WTC11 (cell line): ENCODE results near the gene HPDL. TPM values are rescaled to one million over a fixed set of nuclear protein-coding genes. Genes with fewer than 3 reads are reported as not detected.

ENCODE experiments used
- ATAC-seq: fragments of 200-7000 bp; cut with Tn5 transposase; 2 replicates; pipeline ENCODE4 v1.10.0; 2021; ENCODE audit warnings: mild to moderate bottlenecking, moderate library complexity
- CTCF ChIA-PET: fragments of 300-600 bp; sonication (Branson Sonifier 250); formaldehyde crosslinking; loops from one replicate; lab custom pipeline; 2021; ENCODE audit warnings: antibody characterized with exemption; lab: Charles Lee
- POLR2A ChIA-PET: fragments of 350-600 bp; sonication (Branson Sonifier 250); formaldehyde crosslinking; loops from one replicate; lab custom pipeline; 2021; ENCODE audit warnings: antibody characterized with exemption; lab: Charles Lee
- DNase-seq: peaks from one replicate; pipeline ENCODE4 v3.0.0; 2021; ENCODE audit warnings: low spot score
- H3K27ac Mint-ChIP-seq: 2 replicates; pipeline ENCODE4 v1.8.0; 2021; ENCODE audit warnings: mixed read lengths
- H3K27me3 Mint-ChIP-seq: 2 replicates; pipeline ENCODE4 v1.8.0; 2021; ENCODE audit warnings: low read depth, mild to moderate bottlenecking, moderate library complexity, mixed read lengths
- H3K36me3 Mint-ChIP-seq: 2 replicates; pipeline ENCODE4 v1.8.0; 2021; ENCODE audit warnings: mixed read lengths
- H3K4me1 Mint-ChIP-seq: 2 replicates; pipeline ENCODE4 v1.8.0; 2022; ENCODE audit warnings: mixed read lengths
- H3K4me3 Mint-ChIP-seq: 2 replicates; pipeline ENCODE4 v1.8.0; 2021; ENCODE audit warnings: mild to moderate bottlenecking, moderate library complexity, mixed read lengths
- H3K9me3 Mint-ChIP-seq: 2 replicates; pipeline ENCODE4 v1.8.0; 2021; ENCODE audit warnings: mixed read lengths
- ATF6 ChIP-seq: sonication (generic); formaldehyde crosslinking; IDR thresholded peaks from 2 replicates; pipeline ENCODE4 v1.8.1; 2023; ENCODE audit warnings: mild to moderate bottlenecking, missing genetic modification reagents
- CBFB ChIP-seq: sonication (generic); formaldehyde crosslinking; IDR thresholded peaks from 2 replicates; pipeline ENCODE4 v1.8.1; 2022; ENCODE audit warnings: mild to moderate bottlenecking, low read depth, missing genetic modification reagents
- CTCF ChIP-seq: fragments of 200-600 bp; IDR thresholded peaks from 2 replicates; pipeline ENCODE4 v1.8.0; 2022; ENCODE audit warnings: antibody characterized with exemption
- E2F1 ChIP-seq: sonication (generic); formaldehyde crosslinking; IDR thresholded peaks from 2 replicates; pipeline ENCODE4 v1.8.0; 2022; ENCODE audit warnings: mild to moderate bottlenecking, missing genetic modification reagents
- ESRRA ChIP-seq: sonication (generic); formaldehyde crosslinking; IDR thresholded peaks from 2 replicates; pipeline ENCODE4 v1.8.1; 2022; ENCODE audit warnings: mild to moderate bottlenecking, missing genetic modification reagents, borderline replicate concordance
- FOXJ3 ChIP-seq: sonication (generic); formaldehyde crosslinking; IDR thresholded peaks from 2 replicates; pipeline ENCODE4 v1.9.0; 2021; ENCODE audit warnings: missing genetic modification reagents, mild to moderate bottlenecking, borderline replicate concordance
- JAZF1 ChIP-seq: fragments of 250-450 bp; sonication (Bioruptor Pico); IDR thresholded peaks from 2 replicates; pipeline ENCODE4 v1.9.0; 2021; ENCODE audit warnings: moderate library complexity, mild to moderate bottlenecking, inconsistent platforms
- KAT7 ChIP-seq: sonication (generic); formaldehyde crosslinking; IDR thresholded peaks from 2 replicates; pipeline ENCODE4 v1.8.1; 2023; ENCODE audit warnings: missing genetic modification reagents, mild to moderate bottlenecking, borderline replicate concordance
- MXD4 ChIP-seq: fragments of 250-450 bp; sonication (Bioruptor Pico); IDR thresholded peaks from 2 replicates; pipeline ENCODE4 v1.8.0; 2021; ENCODE audit warnings: mild to moderate bottlenecking, moderate library complexity, borderline replicate concordance
- NFATC4 ChIP-seq: fragments of 250-450 bp; sonication (Bioruptor Pico); IDR thresholded peaks from 2 replicates; pipeline ENCODE4 v1.9.0; 2021; ENCODE audit warnings: mild to moderate bottlenecking
- OVOL2 ChIP-seq: fragments of 250-450 bp; sonication (Bioruptor Pico); IDR thresholded peaks from 2 replicates; pipeline ENCODE4 v1.9.0; 2021; ENCODE audit warnings: mild to moderate bottlenecking, borderline replicate concordance
- SMAD3 ChIP-seq: sonication (generic); formaldehyde crosslinking; IDR thresholded peaks from 2 replicates; pipeline ENCODE4 v1.8.0; 2022; ENCODE audit warnings: missing genetic modification reagents, mild to moderate bottlenecking, borderline replicate concordance
- TEAD4 ChIP-seq: sonication (generic); formaldehyde crosslinking; IDR thresholded peaks from 2 replicates; pipeline ENCODE4 v1.8.0; 2022; ENCODE audit warnings: mild to moderate bottlenecking, missing genetic modification reagents
- TP53 ChIP-seq: sonication (generic); formaldehyde crosslinking; IDR thresholded peaks from 2 replicates; pipeline ENCODE4 v1.8.1; 2023; ENCODE audit warnings: mild to moderate bottlenecking, missing genetic modification reagents
- ZBTB43 ChIP-seq: sonication (generic); formaldehyde crosslinking; IDR thresholded peaks from 2 replicates; pipeline ENCODE4 v1.8.1; 2023; ENCODE audit warnings: mild to moderate bottlenecking, missing genetic modification reagents
- ZNF138 ChIP-seq: sonication (generic); formaldehyde crosslinking; conservative IDR thresholded peaks from 2 replicates; pipeline ENCODE4 v1.8.1; 2022; ENCODE audit warnings: mild to moderate bottlenecking, moderate library complexity, missing genetic modification reagents
- ZNF263 ChIP-seq: sonication (generic); formaldehyde crosslinking; IDR thresholded peaks from 2 replicates; pipeline ENCODE4 v1.8.1; 2022; ENCODE audit warnings: low read depth, mild to moderate bottlenecking, moderate library complexity, missing genetic modification reagents
- total RNA-seq: library from RNA; stranded (reverse); gene quantifications from 3 replicates; pipeline ENCODE4 v1.2.3, GENCODE V29; 2021
- TF ChIP-seq, protein P1 (sequence below): fragments of 250-450 bp; sonication (Bioruptor Pico); IDR thresholded peaks from 2 replicates; pipeline ENCODE4 v1.9.0; 2021; ENCODE audit warnings: mild to moderate bottlenecking
- TF ChIP-seq, protein P2 (sequence below): fragments of 250-450 bp; sonication (Bioruptor Pico); IDR thresholded peaks from 2 replicates; pipeline ENCODE4 v2.1.2; 2022; ENCODE audit warnings: mild to moderate bottlenecking, moderate library complexity
- TF ChIP-seq, protein P3 (sequence below): sonication (generic); formaldehyde crosslinking; IDR thresholded peaks from 2 replicates; pipeline ENCODE4 v1.8.1; 2023; ENCODE audit warnings: mild to moderate bottlenecking, missing genetic modification reagents, moderate library complexity
- TF ChIP-seq, protein P4 (sequence below): sonication (generic); formaldehyde crosslinking; conservative IDR thresholded peaks from 2 replicates; pipeline ENCODE4 v1.8.1; 2022; ENCODE audit warnings: mild to moderate bottlenecking, missing genetic modification reagents
- TF ChIP-seq, protein P5 (sequence below): sonication (generic); formaldehyde crosslinking; IDR thresholded peaks from 2 replicates; pipeline ENCODE4 v1.8.1; 2023; ENCODE audit warnings: mild to moderate bottlenecking, missing genetic modification reagents, moderate library complexity
- TF ChIP-seq, protein P6 (sequence below): sonication (generic); formaldehyde crosslinking; IDR thresholded peaks from 2 replicates; pipeline ENCODE4 v1.8.0; 2022; ENCODE audit warnings: mild to moderate bottlenecking, missing genetic modification reagents

The HPDL gene
- total RNA-seq, 1 experiment from 2014 or later, result 44.0 TPM

DNA sequence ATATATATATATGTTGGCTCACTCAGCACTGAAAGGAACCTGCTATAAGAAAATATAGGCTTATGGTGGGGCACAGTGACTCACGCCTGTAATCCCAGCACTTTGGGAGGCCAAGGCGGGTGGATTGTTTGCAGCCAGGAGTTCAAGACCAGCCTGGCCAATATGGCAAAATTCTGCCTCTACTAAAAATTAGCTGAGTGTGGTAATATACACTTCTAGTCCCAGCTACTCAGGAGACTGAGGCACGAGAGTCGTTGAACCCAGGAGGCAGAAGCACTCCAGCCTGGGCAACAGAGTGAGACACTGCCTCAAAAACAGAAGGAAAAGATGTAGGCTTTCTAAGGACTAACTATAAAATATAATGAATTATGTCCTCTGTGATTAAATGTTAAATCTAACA, 28.1 kb downstream of the HPDL start (continued):
- TF ChIP-seq SMAD3 (CRISPR knock-in tag), result no peak
- TF ChIP-seq ATF6 (CRISPR knock-in tag), result no peak
- TF ChIP-seq, protein P1, sequence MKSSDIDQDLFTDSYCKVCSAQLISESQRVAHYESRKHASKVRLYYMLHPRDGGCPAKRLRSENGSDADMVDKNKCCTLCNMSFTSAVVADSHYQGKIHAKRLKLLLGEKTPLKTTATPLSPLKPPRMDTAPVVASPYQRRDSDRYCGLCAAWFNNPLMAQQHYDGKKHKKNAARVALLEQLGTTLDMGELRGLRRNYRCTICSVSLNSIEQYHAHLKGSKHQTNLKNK (CRISPR knock-in tag), result no peak
- no peak for TF ChIP-seq OVOL2 (CRISPR knock-in tag)
- TF ChIP-seq, protein P2, sequence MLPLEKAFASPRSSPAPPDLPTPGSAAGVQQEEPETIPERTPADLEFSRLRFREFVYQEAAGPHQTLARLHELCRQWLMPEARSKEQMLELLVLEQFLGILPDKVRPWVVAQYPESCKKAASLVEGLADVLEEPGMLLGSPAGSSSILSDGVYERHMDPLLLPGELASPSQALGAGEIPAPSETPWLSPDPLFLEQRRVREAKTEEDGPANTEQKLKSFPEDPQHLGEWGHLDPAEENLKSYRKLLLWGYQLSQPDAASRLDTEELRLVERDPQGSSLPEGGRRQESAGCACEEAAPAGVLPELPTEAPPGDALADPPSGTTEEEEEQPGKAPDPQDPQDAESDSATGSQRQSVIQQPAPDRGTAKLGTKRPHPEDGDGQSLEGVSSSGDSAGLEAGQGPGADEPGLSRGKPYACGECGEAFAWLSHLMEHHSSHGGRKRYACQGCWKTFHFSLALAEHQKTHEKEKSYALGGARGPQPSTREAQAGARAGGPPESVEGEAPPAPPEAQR, result no peak
- no peak for TF ChIP-seq ZNF138 (CRISPR knock-in tag)
- TF ChIP-seq ZNF263 (CRISPR knock-in tag), result no peak
- TF ChIP-seq TP53 (CRISPR knock-in tag), result no peak
- TF ChIP-seq CTCF, result no peak
- TF ChIP-seq ESRRA (CRISPR knock-in tag), result no peak
- TF ChIP-seq MXD4 (CRISPR knock-in tag), result no peak

DNA sequence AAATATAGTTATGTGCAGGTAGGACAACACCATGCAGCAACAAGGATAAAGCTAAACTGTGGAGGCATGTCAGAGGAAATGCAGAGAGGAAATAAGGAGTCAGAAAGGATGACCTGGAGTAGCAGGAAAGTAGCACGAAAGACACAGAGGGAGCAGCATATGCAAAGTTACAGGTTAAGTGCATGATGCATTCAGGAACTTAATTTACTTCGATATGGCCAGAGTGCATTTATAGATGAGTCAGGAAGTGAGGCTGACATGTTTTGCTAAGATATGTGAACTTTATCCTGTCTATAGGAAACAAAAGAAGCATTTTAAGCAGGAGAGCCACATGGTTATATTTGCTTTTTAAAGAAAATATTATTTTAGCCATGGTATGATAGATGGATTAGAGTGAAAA, 29.0 kb downstream of the HPDL start:
- H3K27me3 Mint-ChIP-seq, result no peaks in the 10 kb centered on the region
- H3K27ac Mint-ChIP-seq, result no peak overlapping the region
- H3K36me3 Mint-ChIP-seq, result no peaks in the 10 kb centered on the region
- ChIA-PET CTCF (interaction anchor here (0.6 to 6.5 kb wide), 5 partner anchors 12 to 575 kb away, joined by 3 to 170 read pairs (median 4); partner anchors contain the start of gene TESK2), POLR2A (no interaction called here)
- no peak overlapping the region for H3K4me3 Mint-ChIP-seq
- no peaks in the 10 kb centered on the region for H3K9me3 Mint-ChIP-seq
- DNase-seq, result no peak
- H3K4me1 Mint-ChIP-seq, result peaks cover 18% of the 10 kb centered on the region
- no peak for ATAC-seq
- TF ChIP-seq ZBTB43 (CRISPR knock-in tag) (no peak), E2F1 (CRISPR knock-in tag) (no peak), NFATC4 (no peak), JAZF1 (CRISPR knock-in tag) (no peak), TEAD4 (CRISPR knock-in tag) (no peak), ESRRA (CRISPR knock-in tag) (no peak), KAT7 (CRISPR knock-in tag) (no peak), CBFB (CRISPR knock-in tag) (no peak), FOXJ3 (CRISPR knock-in tag) (no peak)
- TF ChIP-seq, protein P3, sequence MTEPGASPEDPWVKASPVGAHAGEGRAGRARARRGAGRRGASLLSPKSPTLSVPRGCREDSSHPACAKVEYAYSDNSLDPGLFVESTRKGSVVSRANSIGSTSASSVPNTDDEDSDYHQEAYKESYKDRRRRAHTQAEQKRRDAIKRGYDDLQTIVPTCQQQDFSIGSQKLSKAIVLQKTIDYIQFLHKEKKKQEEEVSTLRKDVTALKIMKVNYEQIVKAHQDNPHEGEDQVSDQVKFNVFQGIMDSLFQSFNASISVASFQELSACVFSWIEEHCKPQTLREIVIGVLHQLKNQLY, result no peak
- TF ChIP-seq, protein P4, sequence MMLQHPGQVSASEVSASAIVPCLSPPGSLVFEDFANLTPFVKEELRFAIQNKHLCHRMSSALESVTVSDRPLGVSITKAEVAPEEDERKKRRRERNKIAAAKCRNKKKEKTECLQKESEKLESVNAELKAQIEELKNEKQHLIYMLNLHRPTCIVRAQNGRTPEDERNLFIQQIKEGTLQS (CRISPR knock-in tag), result no peak
- TF ChIP-seq, protein P5, sequence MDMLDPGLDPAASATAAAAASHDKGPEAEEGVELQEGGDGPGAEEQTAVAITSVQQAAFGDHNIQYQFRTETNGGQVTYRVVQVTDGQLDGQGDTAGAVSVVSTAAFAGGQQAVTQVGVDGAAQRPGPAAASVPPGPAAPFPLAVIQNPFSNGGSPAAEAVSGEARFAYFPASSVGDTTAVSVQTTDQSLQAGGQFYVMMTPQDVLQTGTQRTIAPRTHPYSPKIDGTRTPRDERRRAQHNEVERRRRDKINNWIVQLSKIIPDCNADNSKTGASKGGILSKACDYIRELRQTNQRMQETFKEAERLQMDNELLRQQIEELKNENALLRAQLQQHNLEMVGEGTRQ (CRISPR knock-in tag), result no peak
- TF ChIP-seq, protein P6, sequence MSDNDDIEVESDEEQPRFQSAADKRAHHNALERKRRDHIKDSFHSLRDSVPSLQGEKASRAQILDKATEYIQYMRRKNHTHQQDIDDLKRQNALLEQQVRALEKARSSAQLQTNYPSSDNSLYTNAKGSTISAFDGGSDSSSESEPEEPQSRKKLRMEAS (CRISPR knock-in tag), result no peak
